GM18502 (cell line): ENCODE measurements around the gene MASP2.
"Not testable (repeated sequence)": the region's sequence is repeated elsewhere in the genome, so short reads cannot be mapped to it uniquely, and the experiment has no call there.

Source experiments
- ATAC-seq: cut with Tn5 transposase; IDR thresholded peaks from one replicate; pipeline ENCODE4 v1.9.1; 2021; ENCODE audit warnings: mild to moderate bottlenecking; ENCODE audit not compliant: unreplicated experiment, poor library complexity

The MASP2 gene

DNA sequence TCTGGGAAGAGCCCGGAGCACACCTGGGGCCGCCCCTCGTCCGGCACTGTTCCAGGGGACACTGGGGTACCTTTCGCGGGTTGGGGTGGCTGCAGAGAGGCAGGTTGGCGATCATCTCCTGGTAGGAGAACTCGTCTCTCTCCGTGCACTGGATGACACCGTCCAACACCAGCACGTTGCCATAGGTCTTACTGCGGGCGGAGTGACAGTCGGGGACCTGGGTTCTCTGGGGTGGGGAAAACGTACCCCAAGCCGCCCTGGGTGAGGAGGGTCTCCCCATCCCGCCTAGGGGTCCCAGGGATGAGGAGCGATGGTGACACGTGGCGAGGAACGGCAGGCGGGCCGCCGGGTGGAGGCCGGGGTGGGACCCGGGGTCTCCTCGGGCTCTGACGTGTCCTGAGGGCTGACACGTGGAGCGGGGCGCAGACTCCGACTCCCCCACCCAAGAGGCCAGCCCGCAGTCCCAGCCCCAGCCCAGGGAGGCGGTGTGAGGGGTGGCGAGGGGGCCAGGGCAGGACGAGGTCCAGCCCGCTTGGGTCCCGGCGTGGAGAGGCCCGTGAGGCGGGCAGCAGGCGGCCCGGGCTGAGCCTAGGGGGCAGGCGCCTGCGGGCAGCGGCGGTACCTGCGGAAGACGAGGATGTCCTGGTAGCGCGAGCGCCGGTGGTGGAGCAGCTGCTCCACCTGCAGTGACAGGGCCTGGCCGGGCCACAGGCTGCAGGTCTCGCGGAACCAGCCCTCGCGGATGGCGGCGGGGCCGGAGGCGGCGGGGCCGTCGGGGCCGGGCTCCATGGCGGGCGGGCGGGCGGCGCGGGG, 12.3 kb upstream of the MASP2 start:
- ATAC-seq = peak; percentile 24

DNA sequence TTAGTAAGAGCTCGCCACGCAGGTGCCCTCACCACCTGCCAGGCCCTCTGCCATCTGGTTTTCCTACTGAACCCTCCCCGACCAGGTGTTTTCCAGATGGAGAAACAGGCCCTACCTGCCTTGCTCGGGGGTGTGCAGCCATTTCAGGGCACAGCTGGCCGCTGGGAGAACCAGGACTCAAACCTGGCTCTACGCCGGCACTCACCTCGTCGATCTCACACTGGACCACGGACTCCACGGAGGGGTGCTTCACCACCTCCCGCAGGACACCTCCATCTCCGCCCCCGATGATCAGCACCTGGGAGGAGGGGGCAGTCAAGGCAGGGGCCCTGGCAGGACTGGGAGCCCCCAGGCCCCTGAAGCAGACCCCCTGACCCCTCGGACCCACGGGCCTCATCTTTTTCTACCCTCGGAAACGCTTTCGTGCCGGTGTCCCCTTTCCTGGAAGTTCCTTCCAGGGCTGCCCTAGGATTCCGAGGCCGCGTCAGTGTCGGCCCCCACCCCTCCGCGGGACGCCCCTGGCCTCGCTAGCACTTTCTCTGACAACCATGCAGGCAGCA, 11.6 kb upstream of the MASP2 start:
- ATAC-seq = no peak

- no peak for ATAC-seq
Measured at GRCh38 chr1:11058026-11058425, 11.0 kb upstream of the MASP2 start.

DNA sequence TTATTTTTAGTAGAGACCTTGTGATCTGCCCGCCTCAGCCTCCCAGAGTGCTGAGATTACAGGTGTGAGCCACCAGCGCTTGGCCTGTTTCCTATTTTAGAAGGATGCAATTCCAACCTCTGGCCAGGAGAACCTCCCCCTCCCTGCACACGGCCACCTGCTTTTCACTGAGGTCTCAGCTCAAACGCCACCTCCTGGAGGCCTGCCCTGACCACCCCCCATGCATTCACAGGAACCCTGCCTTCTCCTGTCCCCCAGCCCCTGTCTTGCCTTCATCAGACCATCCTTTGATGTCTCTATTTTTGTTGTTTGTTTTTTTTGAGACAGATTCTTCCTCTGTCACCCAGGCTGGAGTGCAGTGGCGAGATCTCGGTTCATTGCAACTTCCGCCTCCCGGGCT, 10.4 kb upstream of the MASP2 start:
- no peak for ATAC-seq

- no peak for ATAC-seq
Measured at GRCh38 chr1:11056504-11056903, 9.5 kb upstream of the MASP2 start.

DNA sequence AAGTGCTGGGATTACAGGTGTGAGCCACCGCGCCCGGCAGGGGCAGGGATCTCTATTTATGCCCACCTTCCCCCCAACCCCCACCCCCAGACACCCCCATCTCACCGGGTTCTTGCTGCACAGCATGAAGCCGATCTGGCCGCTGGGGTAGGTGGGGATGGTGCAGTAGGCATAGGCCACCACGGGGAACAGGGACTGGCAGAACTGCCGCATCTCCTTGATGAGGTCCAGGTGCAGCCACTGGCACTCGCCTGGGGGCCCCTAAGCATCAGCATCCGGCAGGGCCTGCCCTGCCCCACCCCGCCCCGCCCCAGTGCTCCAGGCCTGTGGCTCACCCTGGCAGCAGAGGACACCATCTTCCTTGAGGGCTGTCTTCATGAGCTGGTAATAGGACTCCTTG, 8.6 kb upstream of the MASP2 start:
- no peak for ATAC-seq

GRCh38 chr1:11054666-11055065, 7.6 kb upstream of the MASP2 start:
- no peak for ATAC-seq

GRCh38 chr1:11054181-11054580, 7.1 kb upstream of the MASP2 start:
- ATAC-seq = no peak

DNA sequence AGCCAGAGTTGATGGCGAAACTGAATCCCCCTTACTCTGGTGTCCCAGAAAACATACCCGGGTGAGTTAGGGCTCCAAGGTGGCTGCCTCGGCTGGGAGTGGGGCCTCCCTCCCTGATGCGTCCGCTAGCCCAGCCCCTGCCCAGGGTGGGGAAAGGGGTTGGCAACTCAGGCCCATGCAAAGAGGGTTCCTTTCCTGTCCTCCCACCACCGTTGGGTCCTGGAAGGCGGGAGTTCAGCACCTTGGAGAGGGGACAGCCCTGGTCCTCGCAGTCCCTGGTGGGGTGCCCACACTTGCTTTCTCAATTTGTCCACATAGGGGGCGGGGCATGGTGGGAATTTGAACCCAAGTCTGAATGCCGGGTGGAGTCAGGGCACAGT, 6.7 kb upstream of the MASP2 start:
- no peak for ATAC-seq

DNA sequence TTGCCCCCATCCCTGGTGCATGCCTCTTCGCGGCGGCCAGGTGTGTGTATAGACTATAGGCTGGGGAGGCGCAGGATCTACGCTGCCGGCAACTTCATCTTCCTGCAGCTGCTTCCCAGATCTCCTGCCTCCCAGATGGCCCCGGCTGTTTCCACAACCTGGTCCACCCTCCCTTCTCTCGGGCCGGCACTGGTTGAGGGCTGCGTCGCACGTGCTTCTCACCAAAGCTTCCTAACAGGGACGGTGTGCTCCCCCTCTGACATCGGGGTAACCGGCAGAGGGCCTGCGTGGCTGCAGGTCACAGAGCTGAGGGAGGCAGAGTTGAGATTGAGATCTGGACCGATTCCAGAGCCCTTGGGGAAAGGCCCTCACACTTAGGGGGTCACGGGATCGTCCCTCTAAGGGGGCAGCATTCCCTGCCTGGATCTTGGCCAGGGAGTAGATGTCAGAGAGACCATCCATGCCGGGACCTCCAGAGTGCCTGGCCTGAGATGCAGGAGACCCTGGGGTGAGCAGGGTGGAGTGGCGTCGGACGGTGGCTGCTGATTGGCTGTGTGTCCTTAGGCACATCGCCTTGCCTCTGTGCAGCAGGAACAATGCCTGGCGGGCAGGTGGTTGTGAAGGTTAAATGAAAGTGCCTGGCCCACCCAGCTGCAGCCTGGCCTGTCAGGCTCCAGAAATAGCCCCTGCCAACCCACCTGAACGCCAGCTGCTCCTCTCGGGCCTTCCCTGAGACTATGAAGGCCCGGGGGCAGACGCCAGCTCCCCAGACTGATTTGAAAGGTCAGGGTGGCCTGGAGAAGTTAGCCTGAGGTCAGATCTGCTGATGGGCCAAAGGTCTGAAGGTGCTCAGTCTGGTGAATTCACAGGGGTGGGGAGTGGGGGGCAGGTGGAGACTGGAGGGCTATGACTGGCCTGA, 6.1 kb upstream of the MASP2 start:
- ATAC-seq = no peak

- ATAC-seq = no peak
Measured at GRCh38 chr1:11051781-11052511, 4.9 kb upstream of the MASP2 start.

DNA sequence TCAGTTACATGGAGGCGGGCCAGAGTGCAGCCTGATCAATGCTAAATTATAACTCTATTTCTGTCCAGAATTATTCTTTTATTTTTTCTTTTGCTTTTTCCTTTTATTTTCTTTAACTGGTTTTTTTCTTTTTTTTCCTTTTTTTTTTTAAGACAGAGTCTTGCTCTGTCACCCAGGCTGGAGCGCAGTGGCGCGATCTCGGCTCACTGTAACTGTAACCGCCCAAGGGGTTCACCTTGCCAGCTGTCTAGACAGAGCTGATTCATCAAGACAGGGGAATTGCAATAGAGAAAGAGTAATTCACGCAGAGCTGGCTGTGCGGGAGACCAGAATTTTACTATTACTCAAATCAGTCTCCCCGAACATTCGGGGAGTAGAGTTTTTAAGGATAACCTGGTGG, 4.1 kb upstream of the MASP2 start:
- ATAC-seq = not testable (repeated sequence)

DNA sequence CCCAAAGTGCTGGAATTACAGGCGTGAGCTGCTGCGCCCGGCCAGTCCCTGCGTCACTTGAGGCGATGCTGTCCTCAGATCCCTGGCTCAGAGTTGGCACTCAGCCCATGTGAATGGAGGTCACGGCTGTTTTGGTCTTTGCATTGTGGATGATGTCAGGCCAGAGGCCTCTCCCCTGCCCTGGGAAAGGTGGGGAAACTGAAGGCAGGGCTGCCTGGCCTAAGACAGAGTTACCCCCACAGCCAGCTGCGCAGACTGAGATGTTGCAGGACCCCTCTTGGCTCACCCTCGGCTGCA, 821 bp downstream of the MASP2 start:
- no peak for ATAC-seq

GRCh38 chr1:11045428-11046269, 1.4 kb downstream of the MASP2 start:
- ATAC-seq = no peak

GRCh38 chr1:11044849-11045427, 2.1 kb downstream of the MASP2 start:
- no peak for ATAC-seq

DNA sequence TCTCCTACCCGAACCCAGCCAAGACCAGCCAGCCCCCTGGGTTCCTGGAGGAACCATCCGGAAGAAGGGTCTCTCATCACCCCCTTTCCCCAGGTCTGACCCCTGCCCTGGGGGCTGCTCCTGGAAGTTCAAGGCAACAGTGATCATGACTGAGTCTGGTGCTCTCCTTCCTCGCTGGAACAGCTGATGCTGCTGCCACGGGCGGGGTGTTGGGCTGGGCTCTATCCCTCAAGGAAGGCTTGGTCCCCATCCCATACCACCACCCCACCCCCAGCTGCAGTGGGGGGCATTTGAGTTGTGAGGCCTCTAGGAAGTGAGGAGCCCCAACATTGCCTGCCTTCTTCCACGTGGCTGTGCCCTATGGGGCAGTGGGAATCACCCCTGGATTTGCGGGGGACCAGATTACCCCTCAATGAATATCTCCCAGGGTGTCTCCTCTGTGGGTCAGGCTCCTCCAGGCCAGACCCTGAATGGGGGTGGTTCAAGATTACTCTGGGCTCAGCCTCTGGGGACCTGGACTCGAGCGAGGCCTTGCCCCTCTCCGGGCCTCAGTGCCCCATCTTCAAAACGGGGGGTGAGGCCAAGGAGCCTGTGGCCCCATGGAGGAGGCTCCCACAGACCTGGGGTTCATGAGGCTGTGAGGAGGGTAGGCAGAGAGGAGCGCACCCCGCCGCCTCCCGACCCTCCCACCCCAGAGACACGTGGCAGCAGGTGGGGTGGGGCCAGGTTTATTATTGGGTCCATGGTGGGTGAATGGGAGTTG, 2.8 kb downstream of the MASP2 start:
- ATAC-seq = no peak

DNA sequence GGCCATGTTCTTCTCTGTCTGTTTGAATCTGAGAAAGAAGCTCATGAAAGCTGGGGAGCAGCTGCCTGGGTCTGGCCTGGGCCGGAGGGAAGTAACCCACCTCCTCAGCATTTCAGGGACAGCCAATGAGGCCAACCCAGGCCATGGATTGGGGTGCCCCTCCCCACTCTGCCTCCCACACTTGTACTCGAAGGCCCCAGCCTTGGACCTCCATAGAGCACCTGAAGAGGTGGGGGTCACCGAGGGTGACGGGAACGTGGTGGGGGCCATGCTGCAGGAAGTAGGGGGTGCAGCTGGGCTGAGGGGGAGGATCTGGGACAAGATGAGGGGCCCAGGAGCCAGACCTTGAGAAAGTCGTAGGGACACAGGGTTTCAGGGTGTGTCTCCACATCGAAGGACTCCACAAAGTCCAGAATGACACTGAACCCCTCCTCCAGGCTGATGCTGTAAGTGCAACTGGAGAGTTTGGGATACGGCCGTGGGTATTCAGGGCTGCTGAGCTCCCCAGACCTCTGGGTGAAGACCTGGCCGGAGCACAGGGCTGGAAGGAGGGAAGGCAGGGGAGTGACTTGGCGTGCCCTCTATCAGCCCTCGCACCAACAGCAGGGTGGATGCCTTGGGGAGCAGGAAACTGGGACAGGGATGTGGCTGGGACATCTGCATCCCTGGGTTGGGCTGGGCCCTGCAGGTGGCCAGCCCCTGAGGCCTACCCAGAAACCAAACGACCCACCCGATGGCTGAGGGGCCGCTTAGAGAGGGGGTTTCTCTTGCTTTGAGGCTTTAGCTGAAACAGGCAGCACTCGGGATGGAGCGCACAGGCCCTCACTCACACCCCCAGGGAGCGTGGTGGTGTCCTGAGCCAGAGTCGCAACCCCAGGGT, 3.8 kb downstream of the MASP2 start:
- no peak for ATAC-seq

GRCh38 chr1:11042065-11042464, 5.0 kb downstream of the MASP2 start:
- ATAC-seq = no peak
